Trophoblast cell (in vitro differentiated cells and primary cell): ENCODE measurements around the gene SMYD3.

ENCODE experiments used
- DNase-seq, 2 donors: peaks; one replicate each; pipeline ENCODE4 v3.0.0-alpha.2; 2016
- H2AFZ ChIP-seq: 2 replicates; pipeline ENCODE4 v1.6.1; 2013; ENCODE audit warnings: low read length, moderate library complexity, mild to moderate bottlenecking; ENCODE audit not compliant: insufficient read depth, poor library complexity
- H2AK5ac ChIP-seq: 2 replicates; pipeline ENCODE4 v1.6.1; 2013; ENCODE audit warnings: mild to moderate bottlenecking, low read length
- H2BK120ac ChIP-seq: 2 replicates; pipeline ENCODE4 v1.6.1; 2013; ENCODE audit warnings: low read length, mild to moderate bottlenecking, moderate library complexity; ENCODE audit not compliant: insufficient read depth, poor library complexity
- H2BK12ac ChIP-seq: 2 replicates; pipeline ENCODE4 v1.6.1; 2013; ENCODE audit warnings: mild to moderate bottlenecking, low read length, moderate library complexity
- H2BK5ac ChIP-seq: 2 replicates; pipeline ENCODE4 v1.6.1; 2013; ENCODE audit warnings: low read length, low read depth, moderate library complexity, mild to moderate bottlenecking; ENCODE audit not compliant: poor library complexity
- H3K14ac ChIP-seq: 2 replicates; pipeline ENCODE4 v1.6.1; 2013; ENCODE audit warnings: mild to moderate bottlenecking, low read length
- H3K18ac ChIP-seq: 2 replicates; pipeline ENCODE4 v1.6.1; 2013; ENCODE audit warnings: mild to moderate bottlenecking, low read length
- H3K23ac ChIP-seq: 2 replicates; pipeline ENCODE4 v1.6.1; 2013; ENCODE audit warnings: low read length
- H3K27ac ChIP-seq: 2 replicates; pipeline ENCODE4 v1.5.1; 2013; ENCODE audit warnings: low read depth, mild to moderate bottlenecking, inconsistent platforms, low read length, moderate library complexity
- H3K27me3 ChIP-seq: 2 replicates; pipeline ENCODE4 v1.6.1; 2013; ENCODE audit warnings: inconsistent platforms, mild to moderate bottlenecking, low read length, moderate library complexity; ENCODE audit not compliant: insufficient read depth
- H3K36me3 ChIP-seq, 2 experiments: 1 replicate in 1 of 2; 2 replicates in 1 of 2; pipeline ENCODE4 v1.6.1; 2013; ENCODE audit warnings: low read length in 2 of 2, mild to moderate bottlenecking in 2 of 2, moderate library complexity in 1 of 2; ENCODE audit not compliant: insufficient read depth in 2 of 2, control insufficient read depth in 1 of 2
- H3K4ac ChIP-seq: 2 replicates; pipeline ENCODE4 v1.6.1; 2013; ENCODE audit warnings: low read depth, mild to moderate bottlenecking, low read length, moderate library complexity
- H3K4me1 ChIP-seq, 2 experiments: 1 replicate in 1 of 2; 2 replicates in 1 of 2; pipeline ENCODE4 v1.6.1; 2013; ENCODE audit warnings: low read length in 2 of 2, mild to moderate bottlenecking in 2 of 2, moderate library complexity in 1 of 2; ENCODE audit not compliant: insufficient read depth in 2 of 2, control insufficient read depth in 1 of 2
- H3K4me2 ChIP-seq: 2 replicates; pipeline ENCODE4 v1.6.1; 2013; ENCODE audit warnings: inconsistent platforms, mild to moderate bottlenecking, low read length, moderate library complexity
- H3K4me3 ChIP-seq: 2 replicates; pipeline ENCODE4 v1.5.1; 2013; ENCODE audit warnings: mild to moderate bottlenecking, low read depth, low read length, inconsistent platforms
- H3K79me1 ChIP-seq: one replicate; pipeline ENCODE4 v1.6.1; 2013; ENCODE audit warnings: low read length
- H3K79me2 ChIP-seq: 2 replicates; pipeline ENCODE4 v1.6.1; 2013; ENCODE audit warnings: low read length, mild to moderate bottlenecking; ENCODE audit not compliant: control insufficient read depth, insufficient read depth, poor library complexity
- H3K9ac ChIP-seq: 2 replicates; pipeline ENCODE4 v1.6.1; 2013; ENCODE audit warnings: mild to moderate bottlenecking, low read length
- H3K9me3 ChIP-seq: 2 replicates; pipeline ENCODE4 v1.6.1; 2013; ENCODE audit warnings: low read depth, mild to moderate bottlenecking, control low read depth, inconsistent platforms, low read length; ENCODE audit not compliant: insufficient read depth
- H4K12ac ChIP-seq: 2 replicates; pipeline ENCODE4 v1.6.1; 2013; ENCODE audit warnings: low read depth, mild to moderate bottlenecking, low read length, moderate library complexity
- H4K8ac ChIP-seq: 2 replicates; pipeline ENCODE4 v1.6.1; 2013; ENCODE audit warnings: low read depth, mild to moderate bottlenecking, low read length, moderate library complexity
- H4K91ac ChIP-seq: one replicate; pipeline ENCODE4 v1.6.1; 2013; ENCODE audit warnings: low read depth, mild to moderate bottlenecking, low read length, moderate library complexity
- WGBS: extraction: QIAGEN DNeasy Blood & Tissue Kit; methylation state at CpG from one replicate; pipeline ENCODE4 v1.1.7; 2013; ENCODE audit warnings: missing lambda C conversion rate; ENCODE audit not compliant: insufficient read length, insufficient coverage; ENCODE audit errors: extremely low coverage; 5-methylcytosine and 5-hydroxymethylcytosine counted together

SMYD3 gene

DNA sequence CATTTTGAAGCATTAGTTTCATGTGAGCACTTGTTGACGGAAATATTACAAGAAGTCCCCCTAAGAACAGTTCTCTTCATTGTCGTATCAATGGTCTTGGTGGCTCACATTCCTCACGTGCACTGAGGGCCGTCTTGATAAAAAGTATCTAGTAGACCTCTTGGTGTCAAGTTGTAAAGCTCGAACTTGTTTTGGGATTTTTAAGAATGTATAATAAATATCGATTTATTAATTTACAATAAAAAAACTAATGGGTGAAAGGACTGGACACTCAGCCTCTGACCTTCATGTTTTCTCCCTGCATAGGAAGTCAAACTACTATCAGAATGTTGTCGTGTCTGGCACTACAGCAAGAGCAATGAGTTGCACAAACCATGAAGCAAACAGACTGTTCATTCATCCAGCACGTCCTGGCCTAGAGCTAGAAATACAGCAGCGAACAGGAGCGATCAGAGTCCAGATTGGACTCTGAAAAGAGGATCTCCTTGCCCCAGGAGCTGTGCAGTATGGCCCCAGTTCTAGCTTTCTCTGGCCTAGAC is 319.2 kb downstream of the SMYD3 start:
- Histone ChIP-seq H2BK120ac (no peak overlapping the region), H4K12ac (no peak overlapping the region), H2AK5ac (no peak overlapping the region), H3K79me1 (peaks cover 1% of the 10 kb centered on the region), H2BK5ac (no peak overlapping the region), H3K36me3 (no peaks in the 10 kb centered on the region), H3K4ac (no peak overlapping the region), H3K14ac (no peak overlapping the region), H3K4me3 (no peak overlapping the region), H3K9ac (no peak overlapping the region), H3K27me3 (no peaks in the 10 kb centered on the region), H3K27ac (no peak overlapping the region), H3K18ac (no peak overlapping the region), H3K9me3 (no peaks in the 10 kb centered on the region), H4K8ac (no peak overlapping the region), H2BK12ac (no peak overlapping the region), H3K4me1 (peaks cover 0 to 2% of the 10 kb centered on the region in 2 experiments), H3K4me2 (no peak overlapping the region), H2AFZ (no peak overlapping the region), H3K23ac (no peak overlapping the region), H4K91ac (no peak overlapping the region), H3K79me2 (no peaks in the 10 kb centered on the region)
- DNase-seq = peak in 1 of 2 donors; percentile 47
- no CpG with 5 or more reads among the region's 10 CpGs for WGBS

DNA sequence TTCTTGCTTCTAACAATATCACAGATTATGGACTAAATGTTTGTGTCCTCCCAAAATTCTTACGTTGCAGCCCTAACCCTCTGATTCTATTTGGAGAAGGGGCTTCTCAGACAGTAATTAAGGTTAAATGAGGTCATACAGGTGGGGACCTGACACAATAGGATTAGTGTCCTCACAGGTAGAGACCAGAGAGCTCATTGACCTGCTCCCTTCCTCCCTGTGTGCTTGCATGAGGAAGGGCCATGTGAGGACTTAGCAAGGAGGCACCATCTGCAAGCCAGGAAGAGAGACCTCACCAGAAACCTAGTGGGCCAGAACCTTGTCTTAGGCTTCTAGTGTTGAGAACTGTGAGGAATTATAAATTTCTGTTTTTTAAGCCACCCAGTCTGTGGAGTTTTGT is 322.6 kb downstream of the SMYD3 start:
- Histone ChIP-seq H3K79me2 (no peaks in the 10 kb centered on the region), H2BK5ac (no peak overlapping the region), H4K91ac (no peak overlapping the region), H3K4me1 (peaks cover 0 to 2% of the 10 kb centered on the region in 2 experiments), H2BK12ac (no peak overlapping the region), H3K9ac (no peak overlapping the region), H3K9me3 (no peaks in the 10 kb centered on the region), H3K18ac (no peak overlapping the region), H2BK120ac (no peak overlapping the region), H2AFZ (no peak overlapping the region), H3K27me3 (no peaks in the 10 kb centered on the region), H3K79me1 (no peaks in the 10 kb centered on the region), H3K14ac (no peak overlapping the region), H3K4ac (no peak overlapping the region), H4K12ac (no peak overlapping the region), H3K4me3 (no peak overlapping the region), H3K23ac (no peak overlapping the region), H4K8ac (no peak overlapping the region), H2AK5ac (no peak overlapping the region), H3K27ac (no peak overlapping the region), H3K4me2 (no peak overlapping the region), H3K36me3 (no peaks in the 10 kb centered on the region)
- no peak for DNase-seq
- WGBS = no CpG with 5 or more reads among the region's 1 CpG

DNA sequence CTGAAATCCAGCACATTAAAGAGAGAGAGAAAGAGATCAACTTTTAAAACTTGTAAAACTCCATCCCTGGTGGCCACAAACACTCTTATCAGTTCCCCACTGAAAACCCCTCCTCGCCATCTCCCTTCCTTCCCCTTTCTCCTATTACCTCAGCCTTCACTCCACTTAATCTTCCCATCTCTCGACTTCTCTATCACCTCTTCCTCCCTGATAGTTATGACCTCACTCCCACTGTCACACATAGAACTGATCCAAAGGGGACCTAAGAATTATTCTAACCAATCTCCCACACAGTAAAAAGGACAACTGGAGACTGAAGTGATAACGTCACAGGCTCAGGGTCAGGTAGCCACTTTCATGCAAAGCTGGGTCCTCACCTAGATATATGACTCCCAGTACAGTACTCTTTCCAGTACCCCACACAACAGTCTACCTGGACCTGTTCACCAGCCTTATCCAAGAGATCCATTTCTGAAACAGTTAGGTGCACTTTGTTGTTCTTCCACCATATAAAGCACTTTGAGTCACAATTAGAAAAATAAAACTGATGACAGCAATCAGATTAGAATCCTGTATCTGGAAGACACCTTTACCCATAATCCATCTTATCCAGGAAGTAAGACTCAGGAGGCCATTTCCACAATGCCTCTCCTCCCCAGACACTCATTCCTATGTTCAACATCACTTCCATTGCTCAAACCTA is 324.8 kb downstream of the SMYD3 start:
- no peak overlapping the region for H4K12ac ChIP-seq
- H3K79me2 ChIP-seq = no peaks in the 10 kb centered on the region
- no peak for DNase-seq
- no peak overlapping the region for H2BK5ac ChIP-seq
- H3K9me3 ChIP-seq = no peaks in the 10 kb centered on the region
- H3K9ac ChIP-seq = no peak overlapping the region
- no peak overlapping the region for H2AK5ac ChIP-seq
- WGBS = 100% methylated on average over 2 of the region's 3 CpGs
- no peak overlapping the region for H2BK120ac ChIP-seq
- no peak overlapping the region for H3K27ac ChIP-seq
- no peak overlapping the region for H3K4me3 ChIP-seq
- no peaks in the 10 kb centered on the region for H3K36me3 ChIP-seq
- no peak overlapping the region for H4K8ac ChIP-seq
- H3K23ac ChIP-seq = no peak overlapping the region
- no peak overlapping the region for H3K4me2 ChIP-seq
- H3K4ac ChIP-seq = no peak overlapping the region
- H2BK12ac ChIP-seq = no peak overlapping the region
- peaks cover 0 to 2% of the 10 kb centered on the region in 2 experiments for H3K4me1 ChIP-seq
- H3K27me3 ChIP-seq = no peaks in the 10 kb centered on the region
- H4K91ac ChIP-seq = no peak overlapping the region
- no peaks in the 10 kb centered on the region for H3K79me1 ChIP-seq
- no peak overlapping the region for H3K14ac ChIP-seq
- no peak overlapping the region for H3K18ac ChIP-seq
- H2AFZ ChIP-seq = no peak overlapping the region

DNA sequence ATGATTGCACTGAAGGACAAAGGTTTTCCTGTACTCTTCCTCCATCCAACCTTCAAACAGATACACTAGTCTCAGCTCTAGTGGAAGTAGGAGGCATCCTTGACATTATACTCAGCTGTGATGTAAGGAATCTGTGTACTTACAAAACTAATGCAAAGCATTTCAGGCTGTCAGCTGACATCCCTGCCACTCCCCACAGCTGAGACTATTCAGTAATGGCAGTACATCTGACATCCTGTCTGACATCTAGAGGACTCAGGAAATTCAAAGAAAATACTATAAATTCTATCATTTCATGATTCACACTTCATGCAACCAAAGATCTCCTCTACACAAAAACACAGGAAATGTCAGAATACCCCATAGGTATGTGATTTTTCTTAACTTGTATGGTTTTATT is 325.8 kb downstream of the SMYD3 start:
- Histone ChIP-seq H3K23ac (no peak overlapping the region), H3K4me3 (no peak overlapping the region), H2AK5ac (no peak overlapping the region), H2AFZ (no peak overlapping the region), H3K9ac (no peak overlapping the region), H3K4me1 (peaks cover 4% of the 10 kb centered on the region in 2 experiments), H3K79me1 (no peaks in the 10 kb centered on the region), H2BK120ac (no peak overlapping the region), H2BK12ac (no peak overlapping the region), H3K27me3 (no peaks in the 10 kb centered on the region), H4K8ac (no peak overlapping the region), H3K4me2 (no peak overlapping the region), H3K18ac (no peak overlapping the region), H3K9me3 (no peaks in the 10 kb centered on the region), H4K12ac (no peak overlapping the region), H4K91ac (no peak overlapping the region), H3K4ac (no peak overlapping the region), H3K36me3 (no peaks in the 10 kb centered on the region), H3K27ac (no peak overlapping the region), H3K79me2 (no peaks in the 10 kb centered on the region), H2BK5ac (no peak overlapping the region), H3K14ac (no peak overlapping the region)
- no peak for DNase-seq
